OCI-LY7 (cell line): ENCODE data around the gene SPATA32. TPM values are rescaled to one million over a fixed set of nuclear protein-coding genes. Genes with fewer than 3 reads are reported as not detected.

Source experiments
- Bru-seq: library from RNA; stranded (reverse); fragments of 400-500 nt; gene quantifications from one replicate; lab custom pipeline; 2021; lab: Mats Ljungman, UMichigan
- BruChase-seq, 2 experiments: library from RNA; stranded (reverse); fragments of 400-500 nt; gene quantifications; one replicate each; lab custom pipeline; 2021; lab: Mats Ljungman, UMichigan
- BruUV-seq: library from RNA; stranded (reverse); fragments of 400-500 nt; replicated peaks from 2 replicates; lab custom pipeline; 2021; lab: Mats Ljungman, UMichigan
- CTCF ChIA-PET: fragments of 300-600 bp; sonication (Branson Sonifier 250); formaldehyde crosslinking; loops from one replicate; lab custom pipeline; 2022; ENCODE audit warnings: antibody characterized with exemption; ENCODE audit not compliant: unreplicated experiment; lab: Charles Lee
- POLR2A ChIA-PET: fragments of 300-600 bp; sonication (Branson Sonifier 250); formaldehyde crosslinking; loops from one replicate; lab custom pipeline; 2022; ENCODE audit warnings: antibody characterized with exemption; lab: Charles Lee
- DNase-seq: peaks from one replicate; pipeline ENCODE4 v3.0.0-alpha.2; 2015; ENCODE audit warnings: low spot score
- H2AFZ ChIP-seq: fragments of 200-600 bp; sonication (generic), shearing (Covaris generic); 2 replicates; pipeline ENCODE4 v1.6.1; 2014; ENCODE audit warnings: mild to moderate bottlenecking, antibody characterized with exemption, low read length, moderate library complexity
- H3K27ac ChIP-seq: fragments of 200-600 bp; sonication (generic); 2 replicates; pipeline ENCODE4 v1.5.1; 2014; ENCODE audit warnings: mixed run types, low read depth, mild to moderate bottlenecking, moderate library complexity, low read length, inconsistent platforms; ENCODE audit not compliant: poor library complexity, severe bottlenecking
- H3K36me3 ChIP-seq: fragments of 200-600 bp; sonication (generic); 2 replicates; pipeline ENCODE4 v1.6.1; 2014; ENCODE audit warnings: mild to moderate bottlenecking, antibody characterized with exemption, low read length, moderate library complexity, mixed read lengths; ENCODE audit not compliant: insufficient read depth
- H3K4me1 ChIP-seq: fragments of 200-600 bp; sonication (generic); 2 replicates; pipeline ENCODE4 v1.5.1; 2014; ENCODE audit warnings: mild to moderate bottlenecking, low read length; ENCODE audit not compliant: insufficient read depth, poor library complexity, severe bottlenecking
- H3K4me2 ChIP-seq: fragments of 200-600 bp; sonication (generic); 2 replicates; pipeline ENCODE4 v1.6.1; 2014; ENCODE audit warnings: mild to moderate bottlenecking, low read length
- H3K4me3 ChIP-seq: fragments of 200-600 bp; sonication (generic); 2 replicates; pipeline ENCODE4 v1.5.1; 2014; ENCODE audit warnings: mild to moderate bottlenecking, low read depth, low read length; ENCODE audit not compliant: poor library complexity, severe bottlenecking
- H3K79me2 ChIP-seq: fragments of 200-600 bp; sonication (generic); 2 replicates; pipeline ENCODE4 v1.6.1; 2016; ENCODE audit warnings: low read depth, mild to moderate bottlenecking, low read length, moderate library complexity, mixed read lengths; ENCODE audit not compliant: insufficient read depth
- H3K9me2 ChIP-seq: fragments of 200-600 bp; sonication (generic); 2 replicates; pipeline ENCODE4 v1.6.1; 2016; ENCODE audit warnings: mild to moderate bottlenecking, low read length, mixed read lengths; ENCODE audit not compliant: insufficient read depth
- H3K9me3 ChIP-seq: fragments of 200-600 bp; sonication (generic); 2 replicates; pipeline ENCODE4 v1.6.1; 2014; ENCODE audit warnings: mild to moderate bottlenecking, mixed run types, low read length, mixed read lengths
- H4K20me1 ChIP-seq: fragments of 200-600 bp; sonication (generic); 2 replicates; pipeline ENCODE4 v1.6.1; 2014; ENCODE audit warnings: mild to moderate bottlenecking, antibody characterized with exemption, low read length, moderate library complexity, mixed read lengths; ENCODE audit not compliant: insufficient read depth
- CTCF ChIP-seq: fragments of 200-600 bp; sonication (generic); conservative IDR thresholded peaks from 2 replicates; pipeline ENCODE4 v1.5.1; 2014; ENCODE audit warnings: mild to moderate bottlenecking, antibody characterized with exemption, low read length, moderate library complexity, mixed read lengths
- EZH2phosphoT487 ChIP-seq: fragments of 200-600 bp; sonication (generic); IDR thresholded peaks from 2 replicates; pipeline ENCODE4 v1.6.1; 2018; ENCODE audit warnings: low read depth, borderline replicate concordance, mild to moderate bottlenecking, mixed run types, antibody characterized with exemption, low read length, moderate library complexity, mixed read lengths
- intact Hi-C: fragments of 100-400 bp; cut with micrococcal nuclease; formaldehyde crosslinking; loops from one replicate; pipeline ENCODE4 v1.10.0; 2022; ENCODE audit not compliant: unreplicated experiment
- long read RNA-seq: library from polyadenylated mRNA; stranded (forward); transcript quantifications from one replicate; pipeline ENCODE4 v2.0.0, GENCODE V29; 2022
- total RNA-seq, 2 experiments: library from RNA; depleted of rRNA in 1 of 2; stranded (reverse); fragments of >200 nt in 1 of 2; shearing (Covaris generic) in 1 of 2; gene quantifications; 2 replicates each; pipeline ENCODE4 v1.2.3, GENCODE V29; 2014 to 2022

SPATA32 gene, protein sequence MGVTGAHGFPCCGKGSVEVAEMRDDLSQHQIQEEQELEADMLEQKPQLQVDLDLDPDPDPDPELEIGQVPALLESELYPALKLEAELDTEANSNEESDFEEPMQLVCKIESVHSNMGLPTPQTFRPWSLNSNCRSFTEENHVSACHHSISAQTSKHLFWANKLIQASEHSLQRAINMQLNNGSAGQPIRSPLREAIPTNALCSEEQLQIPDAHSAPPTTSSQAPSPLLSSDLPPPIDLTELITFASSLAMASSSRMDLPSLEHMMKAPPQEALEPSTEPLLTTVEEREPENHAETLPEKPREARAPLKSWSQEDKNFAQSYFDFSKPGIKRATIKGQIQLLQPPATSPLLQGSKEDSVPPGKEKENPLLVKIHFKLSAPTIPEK
- 0.41 TPM in 1 of 2 replicates, not detected in the other for total RNA-seq (2014; rRNA removed; shearing (Covaris generic))
- 0.18 TPM in 1 of 2 replicates, not detected in the other for total RNA-seq (2022)
- percentile 23 among the genes with signal in this experiment for Bru-seq, nascent RNA
- percentile 21 among the genes with signal in this experiment for BruChase-seq, experiment 1, labeled RNA remaining after a 6-hour chase
- percentile 25 among the genes with signal in this experiment for BruChase-seq, experiment 2, labeled RNA remaining after a 2-hour chase
- long read RNA-seq, result 0 reads

GRCh38 chr17:45261577-45262515, at the start of gene SPATA32:
Gene SPATA32, minus strand, starts transcription at chr17:45262094. Its CDS starts 78 bp downstream, at chr17:45262016.
- Histone ChIP-seq H3K27ac (no peak within 1 kb of the TSS), H3K4me2 (peak within 1 kb of the TSS; percentile 66), H3K36me3 (peaks cover 28% of the 10 kb centered on the region), H3K9me3 (no peaks in the 10 kb centered on the region), H2AFZ (peak within 1 kb of the TSS; percentile 37; the same call in 1 of the 2 replicates), H3K4me1 (peaks cover 19% of the 10 kb centered on the region), H3K79me2 (no peaks in the 10 kb centered on the region), H3K4me3 (peak within 1 kb of the TSS; percentile 59), H3K9me2 (no peaks in the 10 kb centered on the region), H4K20me1 (no peaks in the 10 kb centered on the region)
- ChIA-PET CTCF (no interaction called here), POLR2A (no interaction called here)
- DNase-seq, result peak; percentile 54
- TF ChIP-seq EZH2phosphoT487, result no peak
- no peak for TF ChIP-seq CTCF
- BruUV-seq, result no TSS peak
- intact Hi-C loops, result no loop called here

- no peak overlapping the region for H2AFZ ChIP-seq
- no peaks in the 10 kb centered on the region for H3K9me2 ChIP-seq
- H3K4me2 ChIP-seq, result peak overlapping the region; percentile 95
- H3K79me2 ChIP-seq, result peaks cover 90% of the 10 kb centered on the region
- DNase-seq, result no peak
- H4K20me1 ChIP-seq, result peaks cover 5% of the 10 kb centered on the region; the same call in 1 of the 2 replicates
- peaks cover 69% of the 10 kb centered on the region for H3K4me1 ChIP-seq
- H3K9me3 ChIP-seq, result no peaks in the 10 kb centered on the region
- H3K4me3 ChIP-seq, result peak overlapping the region; percentile 84
- TF ChIP-seq CTCF, result peak; percentile 37
- TF ChIP-seq EZH2phosphoT487, result no peak
- H3K36me3 ChIP-seq, result peaks cover 35% of the 10 kb centered on the region
- H3K27ac ChIP-seq, result peak overlapping the region; percentile 87
- POLR2A ChIA-PET, result interaction anchor here (0.6 to 2.6 kb wide), 3 partner anchors 9 to 629 kb away, joined by 3 to 34 read pairs (median 3); no protein-coding TSS in a partner anchor
- intact Hi-C loops, result no loop called here
- no TSS peak for BruUV-seq
- CTCF ChIA-PET, result interaction anchor here (0.9 to 1.7 kb wide), 4 partner anchors 15 to 74 kb away, joined by 3 to 8 read pairs (median 4); no protein-coding TSS in a partner anchor
Observed at GRCh38 chr17:45311401-45311759, 49.5 kb upstream of the SPATA32 start.
